IMR-90 (cell line): ENCODE data around the gene CLNK. TPM values are rescaled to one million over a fixed set of nuclear protein-coding genes. Genes with fewer than 3 reads are reported as not detected.
A peak's percentile ranks its signal among the peaks of the same experiment; 100 is the strongest.

Source experiments
- ATAC-seq: fragments of 200-7000 bp; cut with Tn5 transposase; 2 replicates; pipeline ENCODE4 v1.9.1; 2020; ENCODE audit warnings: low read depth, mild to moderate bottlenecking, moderate library complexity
- BruUV-seq: library from RNA; stranded (reverse); fragments of 400-500 nt; replicated peaks from 2 replicates; lab custom pipeline; 2021; lab: Mats Ljungman, UMichigan
- CTCF ChIA-PET: fragments of 300-600 bp; formaldehyde crosslinking; extraction: SDS; loops from one replicate; lab custom pipeline; 2021; ENCODE audit warnings: antibody characterized with exemption; lab: Yijun Ruan, JAX
- POLR2A ChIA-PET: fragments of 300-600 bp; sonication (Branson Sonifier 250); formaldehyde crosslinking; loops from one replicate; lab custom pipeline; 2022; ENCODE audit warnings: antibody characterized with exemption; ENCODE audit not compliant: unreplicated experiment; lab: Charles Lee
- DNase-seq: peaks from one replicate; pipeline ENCODE4 v3.0.0; 2013
- H2AFZ ChIP-seq: replicated peaks from 2 replicates; pipeline ENCODE3; 2013; ENCODE audit warnings: low read length, mild to moderate bottlenecking; ENCODE audit not compliant: poor library complexity
- H2AK5ac ChIP-seq: 2 replicates; pipeline ENCODE4 v1.6.1; 2013; ENCODE audit warnings: low read depth, low read length, inconsistent platforms
- H2AK9ac ChIP-seq: replicated peaks from 2 replicates; pipeline ENCODE3; 2013; ENCODE audit warnings: mild to moderate bottlenecking, low read depth, low read length, moderate library complexity; ENCODE audit not compliant: poor library complexity
- H2BK120ac ChIP-seq: 2 replicates; pipeline ENCODE4 v1.6.1; 2013; ENCODE audit warnings: low read depth, low read length, inconsistent platforms
- H2BK15ac ChIP-seq: 3 replicates; pipeline ENCODE4 v1.6.1; 2013; ENCODE audit warnings: low read depth, low read length, inconsistent platforms
- H2BK20ac ChIP-seq: 2 replicates; pipeline ENCODE4 v1.6.1; 2013; ENCODE audit warnings: low read depth, mild to moderate bottlenecking, inconsistent platforms, low read length, moderate library complexity
- H2BK5ac ChIP-seq: 2 replicates; pipeline ENCODE4 v1.6.1; 2013; ENCODE audit warnings: mild to moderate bottlenecking, low read depth, low read length, inconsistent platforms; ENCODE audit not compliant: poor library complexity, severe bottlenecking
- H3K14ac ChIP-seq: replicated peaks from 2 replicates; pipeline ENCODE4 v1.6.1; 2013; ENCODE audit warnings: low read depth, low read length, inconsistent platforms
- H3K18ac ChIP-seq: 2 replicates; pipeline ENCODE4 v1.6.1; 2013; ENCODE audit warnings: low read depth, low read length, control low read depth
- H3K23ac ChIP-seq: 2 replicates; pipeline ENCODE4 v1.6.1; 2013; ENCODE audit warnings: low read depth, low read length, inconsistent platforms
- H3K27ac ChIP-seq: 2 replicates; pipeline ENCODE4 v1.5.1; 2013; ENCODE audit warnings: mild to moderate bottlenecking, control low read depth, low read length; ENCODE audit not compliant: insufficient read depth
- H3K27me3 ChIP-seq: 2 replicates; pipeline ENCODE4 v1.6.1; 2013; ENCODE audit warnings: low read length; ENCODE audit not compliant: control insufficient read depth, insufficient read depth
- H3K36me3 ChIP-seq: 2 replicates; pipeline ENCODE4 v1.6.1; 2013; ENCODE audit warnings: low read length, mixed read lengths; ENCODE audit not compliant: control insufficient read depth, insufficient read depth
- H3K4ac ChIP-seq: 2 replicates; pipeline ENCODE4 v1.6.1; 2013; ENCODE audit warnings: low read depth, low read length, inconsistent platforms
- H3K4me1 ChIP-seq: 2 replicates; pipeline ENCODE4 v1.6.1; 2013; ENCODE audit warnings: low read length, mixed read lengths; ENCODE audit not compliant: control insufficient read depth, insufficient read depth
- H3K4me2 ChIP-seq: 2 replicates; pipeline ENCODE4 v1.6.1; 2013; ENCODE audit warnings: low read depth, mild to moderate bottlenecking, control low read depth, low read length, moderate library complexity
- H3K4me3 ChIP-seq: 2 replicates; pipeline ENCODE4 v1.5.1; 2013; ENCODE audit warnings: low read depth, mild to moderate bottlenecking, control low read depth, low read length, moderate library complexity; ENCODE audit not compliant: insufficient read depth
- H3K56ac ChIP-seq: 2 replicates; pipeline ENCODE4 v1.6.1; 2013; ENCODE audit warnings: low read length, inconsistent platforms; ENCODE audit not compliant: insufficient read depth; ENCODE audit errors: extremely low read depth
- H3K79me1 ChIP-seq, 2 experiments: 2 replicates each; pipeline ENCODE4 v1.6.1; 2013; ENCODE audit warnings: low read length in 2 of 2, inconsistent platforms in 1 of 2, low read depth in 1 of 2
- H3K9ac ChIP-seq: 2 replicates; pipeline ENCODE4 v1.6.1; 2013; ENCODE audit warnings: low read depth, low read length, control low read depth
- H3K9me1 ChIP-seq: 2 replicates; pipeline ENCODE4 v1.6.1; 2013; ENCODE audit warnings: low read length, inconsistent platforms; ENCODE audit not compliant: insufficient read depth
- H3K9me3 ChIP-seq: 2 replicates; pipeline ENCODE4 v1.6.1; 2013; ENCODE audit warnings: low read length; ENCODE audit not compliant: control insufficient read depth, insufficient read depth
- H4K20me1 ChIP-seq: 2 replicates; pipeline ENCODE4 v1.6.1; 2013; ENCODE audit warnings: low read length, inconsistent platforms; ENCODE audit not compliant: insufficient read depth
- H4K5ac ChIP-seq: 2 replicates; pipeline ENCODE4 v1.6.1; 2013; ENCODE audit warnings: mild to moderate bottlenecking, low read depth, low read length, control low read depth
- H4K8ac ChIP-seq, 2 experiments: 2 replicates each; pipeline ENCODE4 v1.6.1; 2013; ENCODE audit warnings: low read depth in 2 of 2, low read length in 2 of 2, control low read depth in 1 of 2, inconsistent platforms in 1 of 2
- H4K91ac ChIP-seq: 2 replicates; pipeline ENCODE4 v1.6.1; 2013; ENCODE audit warnings: low read depth, low read length, inconsistent platforms; ENCODE audit not compliant: insufficient read depth
- BHLHE40 ChIP-seq: fragments of 150-350 bp; IDR thresholded peaks from 2 replicates; pipeline ENCODE4 v1.6.1; 2016; ENCODE audit warnings: mild to moderate bottlenecking, low read depth, low read length
- CEBPB ChIP-seq: IDR thresholded peaks from 2 replicates; pipeline ENCODE4 v1.6.1; 2012; ENCODE audit warnings: low read depth, low read length, improper control_type of control experiment
- CHD1 ChIP-seq: IDR thresholded peaks from 2 replicates; pipeline ENCODE4 v1.6.1; 2012; ENCODE audit warnings: low read depth, low read length, improper control_type of control experiment
- FOS ChIP-seq: fragments of 150-350 bp; IDR thresholded peaks from 2 replicates; pipeline ENCODE4 v1.6.1; 2016; ENCODE audit warnings: low read depth, low read length
- MAFK ChIP-seq: IDR thresholded peaks from 2 replicates; pipeline ENCODE4 v1.6.1; 2012; ENCODE audit warnings: low read depth, low read length, improper control_type of control experiment
- MAZ ChIP-seq: IDR thresholded peaks from 2 replicates; pipeline ENCODE4 v1.6.1; 2012; ENCODE audit warnings: low read depth, mild to moderate bottlenecking, low read length, improper control_type of control experiment, moderate library complexity, borderline replicate concordance
- MXI1 ChIP-seq: IDR thresholded peaks from 2 replicates; pipeline ENCODE4 v1.6.1; 2012; ENCODE audit warnings: low read depth, mild to moderate bottlenecking, low read length, moderate library complexity, borderline replicate concordance
- NFE2L2 ChIP-seq: fragments of 150-350 bp; IDR thresholded peaks from 2 replicates; pipeline ENCODE4 v1.6.1; 2016; ENCODE audit warnings: low read depth, mild to moderate bottlenecking, low read length
- POLR2A ChIP-seq: IDR thresholded peaks from 2 replicates; pipeline ENCODE4 v1.6.1; 2012; ENCODE audit warnings: mild to moderate bottlenecking, low read depth, low read length
- RAD21 ChIP-seq: IDR thresholded peaks from 2 replicates; pipeline ENCODE4 v1.6.1; 2012; ENCODE audit warnings: low read length, improper control_type of control experiment
- RCOR1 ChIP-seq: IDR thresholded peaks from 2 replicates; pipeline ENCODE4 v1.6.1; 2012; ENCODE audit warnings: mild to moderate bottlenecking, low read length, improper control_type of control experiment; ENCODE audit not compliant: insufficient replicate concordance
- RFX5 ChIP-seq: IDR thresholded peaks from 2 replicates; pipeline ENCODE4 v1.8.0; 2012; ENCODE audit warnings: low read depth, mild to moderate bottlenecking, low read length, moderate library complexity
- SMC3 ChIP-seq: fragments of 150-350 bp; IDR thresholded peaks from 2 replicates; pipeline ENCODE4 v1.6.1; 2016; ENCODE audit warnings: low read depth, mild to moderate bottlenecking, antibody characterized with exemption, low read length, moderate library complexity
- dilution Hi-C: fragments of 300-500 bp; cut with HindIII; formaldehyde crosslinking; loops from one replicate; pipeline ENCODE4 v1.14.3; 2018; ENCODE audit warnings: low sequenced_read_pairs; ENCODE audit not compliant: unreplicated experiment
- in situ Hi-C: fragments of 300-500 bp; cut with MboI; formaldehyde crosslinking; loops from 3 replicates; pipeline ENCODE4 v1.14.3; 2019; ENCODE audit warnings: low sequenced_read_pairs, inconsistent platforms, mixed read lengths
- intact Hi-C: fragments of 100-400 bp; cut with micrococcal nuclease; formaldehyde crosslinking; loops from 2 replicates; pipeline ENCODE4 v1.10.0; 2022
- polyA plus RNA-seq, 3 experiments: library from polyadenylated mRNA; depleted of rRNA; stranded (reverse); fragments of >200 nt; gene quantifications; 2 replicates each; pipeline ENCODE4 v1.2.3, GENCODE V29; 2012; ENCODE audit warnings: low replicate concordance in 1 of 3
- total RNA-seq: library from RNA; depleted of rRNA; stranded (reverse); fragments of >200 nt; gene quantifications from 2 replicates; pipeline ENCODE4 v1.2.3, GENCODE V29; 2012
- TF ChIP-seq, protein P1 (sequence below): conservative IDR thresholded peaks from 2 replicates; pipeline ENCODE4 v1.5.1; 2012; ENCODE audit warnings: mild to moderate bottlenecking, low read depth, low read length, improper control_type of control experiment
- TF ChIP-seq, protein P2 (sequence below): fragments of 150-350 bp; IDR thresholded peaks from 2 replicates; pipeline ENCODE4 v1.6.1; 2016; ENCODE audit warnings: low read depth, mild to moderate bottlenecking, low read length, moderate library complexity, borderline replicate concordance
- TF ChIP-seq, protein P3 (sequence below): fragments of 150-350 bp; IDR thresholded peaks from 2 replicates; pipeline ENCODE4 v1.6.1; 2017; ENCODE audit warnings: mild to moderate bottlenecking, antibody characterized with exemption, low read length, low read depth

The CLNK gene
- total and polyA plus RNA-seq, 2 of the 4 experiments (the other 2 are of a cell fraction) = not detected

DNA sequence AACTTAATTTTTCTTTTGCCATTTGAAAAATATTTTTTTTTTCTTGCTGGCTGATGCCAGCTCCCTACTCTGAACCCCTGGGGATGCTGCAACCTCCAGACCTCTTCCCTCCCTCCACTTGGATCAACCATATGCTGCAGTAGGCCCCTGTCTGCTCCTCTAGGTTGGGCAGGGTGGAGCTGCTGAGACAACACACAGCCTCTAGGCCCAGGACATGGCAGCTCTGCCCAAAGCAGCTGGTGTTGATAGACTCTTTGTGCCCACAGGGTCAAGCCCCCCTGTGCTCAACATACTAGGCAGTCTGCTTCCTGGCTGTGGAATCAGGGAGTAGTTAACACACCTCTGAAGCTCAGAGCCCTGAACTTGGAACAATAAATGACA is 19.9 kb upstream of the CLNK start:
- no peak overlapping the region for H2AK9ac ChIP-seq
- H2BK120ac ChIP-seq = peak overlapping the region; percentile 49; the same call in 1 of the 2 replicates
- H3K36me3 ChIP-seq = no peaks in the 10 kb centered on the region
- no peak for DNase-seq
- no peaks in the 10 kb centered on the region for H3K9me3 ChIP-seq
- H3K4me3 ChIP-seq = no peak overlapping the region
- peak overlapping the region; percentile 50 for H3K4ac ChIP-seq
- no peak overlapping the region for H3K9ac ChIP-seq
- no peak overlapping the region for H3K4me2 ChIP-seq
- H4K20me1 ChIP-seq = no peaks in the 10 kb centered on the region
- H3K79me1 ChIP-seq = no peaks in the 10 kb centered on the region
- peak overlapping the region; percentile 48 for H2AFZ ChIP-seq
- no peak overlapping the region for H3K56ac ChIP-seq
- H3K27ac ChIP-seq = no peak overlapping the region
- H3K9me1 ChIP-seq = peaks cover 11% of the 10 kb centered on the region; the same call in 1 of the 2 replicates
- H3K27me3 ChIP-seq = no peaks in the 10 kb centered on the region
- peak; percentile 13; the same call in 1 of the 2 replicates for ATAC-seq
- dilution Hi-C loops (no loop called here), in situ Hi-C loops (loop anchor here (25.0 kb wide), 1 partner anchor 108 kb away; no protein-coding TSS in a partner anchor), intact Hi-C loops (no loop called here)
- H2AK5ac ChIP-seq = peak overlapping the region; percentile 17; the same call in 1 of the 2 replicates
- peak overlapping the region; percentile 7 for H2BK5ac ChIP-seq
- no peak overlapping the region for H4K8ac ChIP-seq
- 0 out of 3 replicates have a peak overlapping the region, but pooled peaks have one; percentile 21 for H2BK15ac ChIP-seq
- no peak overlapping the region for H3K18ac ChIP-seq
- no peak overlapping the region for H4K91ac ChIP-seq
- H3K14ac ChIP-seq = peak overlapping the region; percentile 63; the same call in 1 of the 2 replicates
- H2BK20ac ChIP-seq = peak overlapping the region; percentile 49; the same call in 1 of the 2 replicates
- BruUV-seq = no TSS peak
- ChIA-PET POLR2A (interaction anchor here (0.7 kb wide), 1 partner anchor 77 kb away, joined by 6 read pairs; no protein-coding TSS in a partner anchor), CTCF (no interaction called here)
- TF ChIP-seq MAZ (no peak), RCOR1 (no peak), CEBPB (no peak), BHLHE40 (no peak), NFE2L2 (no peak), FOS (no peak), CHD1 (no peak), POLR2A (no peak), RFX5 (no peak), MAFK (no peak), MXI1 (no peak), SMC3 (no peak), RAD21 (no peak)
- TF ChIP-seq, protein P1, sequence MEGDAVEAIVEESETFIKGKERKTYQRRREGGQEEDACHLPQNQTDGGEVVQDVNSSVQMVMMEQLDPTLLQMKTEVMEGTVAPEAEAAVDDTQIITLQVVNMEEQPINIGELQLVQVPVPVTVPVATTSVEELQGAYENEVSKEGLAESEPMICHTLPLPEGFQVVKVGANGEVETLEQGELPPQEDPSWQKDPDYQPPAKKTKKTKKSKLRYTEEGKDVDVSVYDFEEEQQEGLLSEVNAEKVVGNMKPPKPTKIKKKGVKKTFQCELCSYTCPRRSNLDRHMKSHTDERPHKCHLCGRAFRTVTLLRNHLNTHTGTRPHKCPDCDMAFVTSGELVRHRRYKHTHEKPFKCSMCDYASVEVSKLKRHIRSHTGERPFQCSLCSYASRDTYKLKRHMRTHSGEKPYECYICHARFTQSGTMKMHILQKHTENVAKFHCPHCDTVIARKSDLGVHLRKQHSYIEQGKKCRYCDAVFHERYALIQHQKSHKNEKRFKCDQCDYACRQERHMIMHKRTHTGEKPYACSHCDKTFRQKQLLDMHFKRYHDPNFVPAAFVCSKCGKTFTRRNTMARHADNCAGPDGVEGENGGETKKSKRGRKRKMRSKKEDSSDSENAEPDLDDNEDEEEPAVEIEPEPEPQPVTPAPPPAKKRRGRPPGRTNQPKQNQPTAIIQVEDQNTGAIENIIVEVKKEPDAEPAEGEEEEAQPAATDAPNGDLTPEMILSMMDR = no peak
- TF ChIP-seq, protein P2, sequence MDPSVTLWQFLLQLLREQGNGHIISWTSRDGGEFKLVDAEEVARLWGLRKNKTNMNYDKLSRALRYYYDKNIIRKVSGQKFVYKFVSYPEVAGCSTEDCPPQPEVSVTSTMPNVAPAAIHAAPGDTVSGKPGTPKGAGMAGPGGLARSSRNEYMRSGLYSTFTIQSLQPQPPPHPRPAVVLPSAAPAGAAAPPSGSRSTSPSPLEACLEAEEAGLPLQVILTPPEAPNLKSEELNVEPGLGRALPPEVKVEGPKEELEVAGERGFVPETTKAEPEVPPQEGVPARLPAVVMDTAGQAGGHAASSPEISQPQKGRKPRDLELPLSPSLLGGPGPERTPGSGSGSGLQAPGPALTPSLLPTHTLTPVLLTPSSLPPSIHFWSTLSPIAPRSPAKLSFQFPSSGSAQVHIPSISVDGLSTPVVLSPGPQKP = no peak
- TF ChIP-seq, protein P3, sequence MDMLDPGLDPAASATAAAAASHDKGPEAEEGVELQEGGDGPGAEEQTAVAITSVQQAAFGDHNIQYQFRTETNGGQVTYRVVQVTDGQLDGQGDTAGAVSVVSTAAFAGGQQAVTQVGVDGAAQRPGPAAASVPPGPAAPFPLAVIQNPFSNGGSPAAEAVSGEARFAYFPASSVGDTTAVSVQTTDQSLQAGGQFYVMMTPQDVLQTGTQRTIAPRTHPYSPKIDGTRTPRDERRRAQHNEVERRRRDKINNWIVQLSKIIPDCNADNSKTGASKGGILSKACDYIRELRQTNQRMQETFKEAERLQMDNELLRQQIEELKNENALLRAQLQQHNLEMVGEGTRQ = no peak
- H4K5ac ChIP-seq = no peak overlapping the region
- peaks cover 10% of the 10 kb centered on the region for H3K4me1 ChIP-seq
- no peak overlapping the region for H3K23ac ChIP-seq
